Peyer's patch (tissue), 4 donors: ENCODE data around the gene ADAMTSL3.

Experiments used
- CTCF ChIP-seq, 6 experiments: fragments of 450-650 bp in 4 of 6; fragments of 200-600 bp in 2 of 6; sonication (generic) in 1 of 6; IDR thresholded peaks; one replicate each; pipeline ENCODE4 v1.5.1; 2017 to 2019; ENCODE audit warnings: antibody characterized with exemption in 6 of 6, mild to moderate bottlenecking in 3 of 6, moderate library complexity in 1 of 6
- POLR2A ChIP-seq, 2 donors: fragments of 450-650 bp; IDR thresholded peaks; one replicate each; pipeline ENCODE4 v1.5.1; 2017; ENCODE audit warnings: antibody characterized with exemption in 2 of 2, mild to moderate bottlenecking in 2 of 2, moderate library complexity in 2 of 2

GRCh38 chr15:83612226-83612625, 41.7 kb upstream of the ADAMTSL3 start:
- no peak for TF ChIP-seq CTCF (IDR thresholded peaks at IDR 0.05)
- no peak for TF ChIP-seq POLR2A (IDR thresholded peaks at IDR 0.05)
